ENCODE results near the gene TENT5C.
"Not testable (repeated sequence)": the region's sequence is repeated elsewhere in the genome, so short reads cannot be mapped to it uniquely, and the experiment has no call there.

Gene TENT5C

GRCh38 chr1:117605774-117606648 lies at the start of gene TENT5C:
Gene TENT5C (plus strand): TSS chr1:117606048. CDS start chr1:117622869, 16,821 bp downstream.
- Histone ChIP-seq H3K4me1 (ENCODE audit: control insufficient read depth, insufficient read depth, low read length, unreplicated experiment) (no peaks in the 10 kb centered on the region), H2AFZ (ENCODE audit: low read length, unreplicated experiment) (peak within 1 kb of the TSS; percentile 98), H3K27ac (ENCODE audit: low read depth, low read length) (no peak within 1 kb of the TSS), H3K36me3 (ENCODE audit: insufficient read depth, low read length) (no peaks in the 10 kb centered on the region), H3K4me3 (ENCODE audit: low read depth, low read length) (peak within 1 kb of the TSS; percentile 90), H3K27me3 (ENCODE audit: insufficient read depth, low read length) (peaks cover 77% of the 10 kb centered on the region), H3K79me2 (ENCODE audit: control insufficient read depth, insufficient read depth, low read length, unreplicated experiment) (no peaks in the 10 kb centered on the region)

- no peak overlapping the region for H3K4me3 ChIP-seq (ENCODE audit: low read depth, low read length)
- H3K36me3 ChIP-seq (ENCODE audit: insufficient read depth, low read length): no peaks in the 10 kb centered on the region
- H2AFZ ChIP-seq (ENCODE audit: low read length, unreplicated experiment): no peak overlapping the region
- peaks cover 30% of the 10 kb centered on the region; the same call in 1 of the 2 replicates for H3K27me3 ChIP-seq (ENCODE audit: insufficient read depth, low read length)
- H3K4me1 ChIP-seq (ENCODE audit: control insufficient read depth, insufficient read depth, low read length, unreplicated experiment): no peaks in the 10 kb centered on the region
- no peak overlapping the region for H3K27ac ChIP-seq (ENCODE audit: low read depth, low read length)
- H3K79me2 ChIP-seq (ENCODE audit: control insufficient read depth, insufficient read depth, low read length, unreplicated experiment): no peaks in the 10 kb centered on the region
These were observed 49.5 kb upstream of the TENT5C start for GRCh38 chr1:117556341-117556740.

- Histone ChIP-seq H2AFZ (ENCODE audit: low read length, unreplicated experiment) (no peak overlapping the region), H3K27ac (ENCODE audit: low read depth, low read length) (no peak overlapping the region), H3K27me3 (ENCODE audit: insufficient read depth, low read length) (peaks cover 33% of the 10 kb centered on the region; the same call in 1 of the 2 replicates), H3K4me1 (ENCODE audit: control insufficient read depth, insufficient read depth, low read length, unreplicated experiment) (no peaks in the 10 kb centered on the region), H3K79me2 (ENCODE audit: control insufficient read depth, insufficient read depth, low read length, unreplicated experiment) (no peaks in the 10 kb centered on the region), H3K36me3 (ENCODE audit: insufficient read depth, low read length) (no peaks in the 10 kb centered on the region), H3K4me3 (ENCODE audit: low read depth, low read length) (no peak overlapping the region)
These were observed 48.9 kb upstream of the TENT5C start for GRCh38 chr1:117556976-117557375.

- H3K4me1 ChIP-seq (ENCODE audit: control insufficient read depth, insufficient read depth, low read length, unreplicated experiment); H3K36me3 ChIP-seq (ENCODE audit: insufficient read depth, low read length); H3K79me2 ChIP-seq (ENCODE audit: control insufficient read depth, insufficient read depth, low read length, unreplicated experiment); H2AFZ ChIP-seq (ENCODE audit: low read length, unreplicated experiment); H3K27ac ChIP-seq (ENCODE audit: low read depth, low read length); H3K4me3 ChIP-seq (ENCODE audit: low read depth, low read length): not testable (repeated sequence)
- peaks cover 47% of the 10 kb centered on the region; the same call in 1 of the 2 replicates for H3K27me3 ChIP-seq (ENCODE audit: insufficient read depth, low read length)
These were observed 47.4 kb upstream of the TENT5C start for GRCh38 chr1:117558451-117558850.

- Histone ChIP-seq H3K36me3 (ENCODE audit: insufficient read depth, low read length) (no peaks in the 10 kb centered on the region), H3K4me1 (ENCODE audit: control insufficient read depth, insufficient read depth, low read length, unreplicated experiment) (no peaks in the 10 kb centered on the region)
These were observed 46.7 kb upstream of the TENT5C start for GRCh38 chr1:117559139-117559538.

GRCh38 chr1:117559985-117560384 lies 45.9 kb upstream of the TENT5C start:
- no peaks in the 10 kb centered on the region for H3K4me1 ChIP-seq (ENCODE audit: control insufficient read depth, insufficient read depth, low read length, unreplicated experiment)
- no peaks in the 10 kb centered on the region for H3K79me2 ChIP-seq (ENCODE audit: control insufficient read depth, insufficient read depth, low read length, unreplicated experiment)
- H3K4me3 ChIP-seq (ENCODE audit: low read depth, low read length): no peak overlapping the region
- no peaks in the 10 kb centered on the region for H3K36me3 ChIP-seq (ENCODE audit: insufficient read depth, low read length)
- no peak overlapping the region for H2AFZ ChIP-seq (ENCODE audit: low read length, unreplicated experiment)
- peaks cover 62% of the 10 kb centered on the region; the same call in 1 of the 2 replicates for H3K27me3 ChIP-seq (ENCODE audit: insufficient read depth, low read length)
- no peak overlapping the region for H3K27ac ChIP-seq (ENCODE audit: low read depth, low read length)

More at GRCh38 chr1:117559139-117559538, 46.7 kb upstream of the TENT5C start:
- H3K27ac ChIP-seq (ENCODE audit: low read depth, low read length): no peak overlapping the region
- H2AFZ ChIP-seq (ENCODE audit: low read length, unreplicated experiment): no peak overlapping the region
- no peaks in the 10 kb centered on the region for H3K79me2 ChIP-seq (ENCODE audit: control insufficient read depth, insufficient read depth, low read length, unreplicated experiment)
- peaks cover 54% of the 10 kb centered on the region; the same call in 1 of the 2 replicates for H3K27me3 ChIP-seq (ENCODE audit: insufficient read depth, low read length)
- no peak overlapping the region for H3K4me3 ChIP-seq (ENCODE audit: low read depth, low read length)

GRCh38 chr1:117561071-117561470 lies 44.8 kb upstream of the TENT5C start:
- Histone ChIP-seq H3K79me2 (ENCODE audit: control insufficient read depth, insufficient read depth, low read length, unreplicated experiment) (no peaks in the 10 kb centered on the region), H2AFZ (ENCODE audit: low read length, unreplicated experiment) (no peak overlapping the region), H3K4me1 (ENCODE audit: control insufficient read depth, insufficient read depth, low read length, unreplicated experiment) (no peaks in the 10 kb centered on the region), H3K4me3 (ENCODE audit: low read depth, low read length) (no peak overlapping the region), H3K27me3 (ENCODE audit: insufficient read depth, low read length) (peaks cover 57% of the 10 kb centered on the region; the same call in 1 of the 2 replicates), H3K36me3 (ENCODE audit: insufficient read depth, low read length) (no peaks in the 10 kb centered on the region), H3K27ac (ENCODE audit: low read depth, low read length) (no peak overlapping the region)

- Histone ChIP-seq H3K4me3 (ENCODE audit: low read depth, low read length) (no peak overlapping the region), H3K79me2 (ENCODE audit: control insufficient read depth, insufficient read depth, low read length, unreplicated experiment) (no peaks in the 10 kb centered on the region), H3K36me3 (ENCODE audit: insufficient read depth, low read length) (no peaks in the 10 kb centered on the region), H3K27me3 (ENCODE audit: insufficient read depth, low read length) (peaks cover 53% of the 10 kb centered on the region; the same call in 1 of the 2 replicates), H2AFZ (ENCODE audit: low read length, unreplicated experiment) (no peak overlapping the region), H3K4me1 (ENCODE audit: control insufficient read depth, insufficient read depth, low read length, unreplicated experiment) (no peaks in the 10 kb centered on the region), H3K27ac (ENCODE audit: low read depth, low read length) (no peak overlapping the region)
These were observed 44.3 kb upstream of the TENT5C start for GRCh38 chr1:117561551-117561950.

GRCh38 chr1:117562581-117563491 lies 43.0 kb upstream of the TENT5C start:
- H3K36me3 ChIP-seq (ENCODE audit: insufficient read depth, low read length): no peaks in the 10 kb centered on the region
- no peaks in the 10 kb centered on the region for H3K4me1 ChIP-seq (ENCODE audit: control insufficient read depth, insufficient read depth, low read length, unreplicated experiment)
- H2AFZ ChIP-seq (ENCODE audit: low read length, unreplicated experiment): no peak overlapping the region
- H3K4me3 ChIP-seq (ENCODE audit: low read depth, low read length): no peak overlapping the region
- H3K27ac ChIP-seq (ENCODE audit: low read depth, low read length): no peak overlapping the region
- peaks cover 44% of the 10 kb centered on the region; the same call in 1 of the 2 replicates for H3K27me3 ChIP-seq (ENCODE audit: insufficient read depth, low read length)
- no peaks in the 10 kb centered on the region for H3K79me2 ChIP-seq (ENCODE audit: control insufficient read depth, insufficient read depth, low read length, unreplicated experiment)

GRCh38 chr1:117563492-117563875 lies 42.4 kb upstream of the TENT5C start:
- no peaks in the 10 kb centered on the region for H3K36me3 ChIP-seq (ENCODE audit: insufficient read depth, low read length)
- no peaks in the 10 kb centered on the region for H3K4me1 ChIP-seq (ENCODE audit: control insufficient read depth, insufficient read depth, low read length, unreplicated experiment)
- no peaks in the 10 kb centered on the region for H3K79me2 ChIP-seq (ENCODE audit: control insufficient read depth, insufficient read depth, low read length, unreplicated experiment)
- H3K27me3 ChIP-seq (ENCODE audit: insufficient read depth, low read length): peaks cover 44% of the 10 kb centered on the region; the same call in 1 of the 2 replicates
- no peak overlapping the region for H3K4me3 ChIP-seq (ENCODE audit: low read depth, low read length)
- H2AFZ ChIP-seq (ENCODE audit: low read length, unreplicated experiment): no peak overlapping the region
- no peak overlapping the region for H3K27ac ChIP-seq (ENCODE audit: low read depth, low read length)
